OCI-LY1 (cell line): ENCODE data around the gene ADAMTS14.
"Not testable (repeated sequence)": the region's sequence is repeated elsewhere in the genome, so short reads cannot be mapped to it uniquely, and the experiment has no call there.

Experiments used
- H2AFZ ChIP-seq: fragments of 200-600 bp; sonication (generic), shearing (Covaris generic); 2 replicates; pipeline ENCODE4 v1.6.0; 2014; ENCODE audit warnings: antibody characterized with exemption, mild to moderate bottlenecking, low read length
- H3F3A ChIP-seq: fragments of 200-600 bp; sonication (generic), shearing (Covaris generic); 2 replicates; pipeline ENCODE4 v1.6.0; 2014; ENCODE audit warnings: mild to moderate bottlenecking, antibody characterized with exemption, low read length, moderate library complexity; ENCODE audit not compliant: insufficient read depth
- H3K27ac ChIP-seq: fragments of 200-600 bp; sonication (generic); 2 replicates; pipeline ENCODE4 v1.5.1; 2014; ENCODE audit warnings: low read length, mixed run types, mild to moderate bottlenecking, low read depth; ENCODE audit not compliant: poor library complexity, severe bottlenecking
- H3K27me3 ChIP-seq: fragments of 200-600 bp; sonication (generic); 2 replicates; pipeline ENCODE4 v1.6.0; 2014; ENCODE audit warnings: antibody characterized with exemption, mild to moderate bottlenecking, low read length, moderate library complexity; ENCODE audit not compliant: insufficient read depth
- H3K36me3 ChIP-seq: fragments of 200-600 bp; sonication (generic); 2 replicates; pipeline ENCODE4 v1.6.1; 2014; ENCODE audit warnings: mild to moderate bottlenecking, antibody characterized with exemption, low read length, moderate library complexity, mixed read lengths; ENCODE audit not compliant: insufficient read depth
- H3K4me1 ChIP-seq: fragments of 200-600 bp; sonication (generic); 2 replicates; pipeline ENCODE4 v1.5.1; 2014; ENCODE audit warnings: mild to moderate bottlenecking, low read length, moderate library complexity; ENCODE audit not compliant: insufficient read depth, severe bottlenecking
- H3K4me2 ChIP-seq: fragments of 200-600 bp; sonication (generic), shearing (Covaris generic); 2 replicates; pipeline ENCODE4 v1.6.1; 2014; ENCODE audit warnings: low read length
- H3K4me3 ChIP-seq: fragments of 200-600 bp; sonication (generic); 2 replicates; pipeline ENCODE4 v1.5.1; 2014; ENCODE audit warnings: low read length, low read depth, mild to moderate bottlenecking, mixed read lengths; ENCODE audit not compliant: poor library complexity, severe bottlenecking
- H3K79me2 ChIP-seq: fragments of 200-600 bp; shearing (Covaris generic); 2 replicates; pipeline ENCODE4 v1.6.1; 2016; ENCODE audit warnings: mixed run types, low read length, mixed read lengths; ENCODE audit not compliant: insufficient read depth
- H3K9ac ChIP-seq: fragments of 200-600 bp; sonication (generic), shearing (Covaris generic); 2 replicates; pipeline ENCODE4 v1.6.1; 2014; ENCODE audit warnings: mild to moderate bottlenecking, low read length, mixed read lengths
- H3K9me2 ChIP-seq: fragments of 200-600 bp; sonication (generic), shearing (Covaris generic); 2 replicates; pipeline ENCODE4 v1.6.1; 2014; ENCODE audit warnings: low read depth, mild to moderate bottlenecking, low read length, mixed read lengths
- H3K9me3 ChIP-seq: fragments of 200-600 bp; shearing (Covaris generic); 2 replicates; pipeline ENCODE4 v1.6.1; 2014; ENCODE audit warnings: low read length, mixed read lengths
- H4K20me1 ChIP-seq: fragments of 200-600 bp; sonication (generic), shearing (Covaris generic); 2 replicates; pipeline ENCODE4 v1.6.0; 2016; ENCODE audit warnings: mild to moderate bottlenecking, low read length; ENCODE audit not compliant: insufficient read depth
- CTCF ChIP-seq: fragments of 200-600 bp; sonication (generic), shearing (Covaris generic); IDR thresholded peaks from 2 replicates; pipeline ENCODE4 v1.5.1; 2017; ENCODE audit warnings: mild to moderate bottlenecking, antibody characterized with exemption, low read length, moderate library complexity, mixed read lengths
- EZH2 ChIP-seq: fragments of 200-600 bp; sonication (generic), shearing (Covaris generic); IDR thresholded peaks from 2 replicates; pipeline ENCODE4 v1.8.0; 2017; ENCODE audit warnings: borderline replicate concordance, mixed run types, mild to moderate bottlenecking, antibody characterized with exemption, low read length, moderate library complexity, mixed read lengths

The ADAMTS14 gene

GRCh38 chr10:70660722-70661121, 11.6 kb upstream of the ADAMTS14 start:
- H3K36me3 ChIP-seq = no peaks in the 10 kb centered on the region; the same call in 1 of the 2 replicates
- H4K20me1 ChIP-seq = no peaks in the 10 kb centered on the region
- H3K9me2 ChIP-seq = no peaks in the 10 kb centered on the region
- H3K79me2 ChIP-seq = no peaks in the 10 kb centered on the region
- H3K4me2 ChIP-seq = no peak overlapping the region
- no peak overlapping the region for H3K27ac ChIP-seq
- H3K9me3 ChIP-seq = peaks cover 5% of the 10 kb centered on the region
- H3K9ac ChIP-seq = no peak overlapping the region
- no peak for TF ChIP-seq EZH2
- no peak for TF ChIP-seq CTCF
- H3K4me1 ChIP-seq = no peaks in the 10 kb centered on the region
- no peak overlapping the region for H2AFZ ChIP-seq
- H3K4me3 ChIP-seq = no peak overlapping the region
- H3K27me3 ChIP-seq = no peaks in the 10 kb centered on the region; the same call in 1 of the 2 replicates
- H3F3A ChIP-seq = no peaks in the 10 kb centered on the region

GRCh38 chr10:70661623-70662361, 10.5 kb upstream of the ADAMTS14 start:
- no peaks in the 10 kb centered on the region for H3K36me3 ChIP-seq
- H2AFZ ChIP-seq = no peak overlapping the region
- H3K27me3 ChIP-seq = no peaks in the 10 kb centered on the region; the same call in 1 of the 2 replicates
- no peak overlapping the region for H3K4me2 ChIP-seq
- H3K79me2 ChIP-seq = no peaks in the 10 kb centered on the region
- no peaks in the 10 kb centered on the region for H3K4me1 ChIP-seq
- H3K9me3 ChIP-seq = peaks cover 5% of the 10 kb centered on the region
- no peak overlapping the region for H3K9ac ChIP-seq
- no peaks in the 10 kb centered on the region for H3K9me2 ChIP-seq
- no peaks in the 10 kb centered on the region for H3F3A ChIP-seq
- no peaks in the 10 kb centered on the region for H4K20me1 ChIP-seq
- H3K4me3 ChIP-seq = no peak overlapping the region
- H3K27ac ChIP-seq = no peak overlapping the region
- TF ChIP-seq CTCF (no peak), EZH2 (no peak)

GRCh38 chr10:70662362-70663220, 9.7 kb upstream of the ADAMTS14 start:
- TF ChIP-seq CTCF (no peak), EZH2 (no peak)
- Histone ChIP-seq H3F3A (no peaks in the 10 kb centered on the region), H4K20me1 (no peaks in the 10 kb centered on the region), H3K4me2 (no peak overlapping the region), H3K79me2 (no peaks in the 10 kb centered on the region), H3K27ac (no peak overlapping the region), H3K27me3 (no peaks in the 10 kb centered on the region; the same call in 1 of the 2 replicates), H3K4me1 (no peaks in the 10 kb centered on the region), H3K9ac (no peak overlapping the region), H3K4me3 (no peak overlapping the region), H3K9me3 (peaks cover 5% of the 10 kb centered on the region), H3K36me3 (no peaks in the 10 kb centered on the region), H3K9me2 (no peaks in the 10 kb centered on the region), H2AFZ (no peak overlapping the region)

- not testable (repeated sequence) for H3K9ac ChIP-seq, H3K79me2 ChIP-seq, H3K4me2 ChIP-seq, H3K4me3 ChIP-seq, H3K9me3 ChIP-seq, H3K27ac ChIP-seq, H3F3A ChIP-seq, H3K36me3 ChIP-seq, H3K9me2 ChIP-seq, H4K20me1 ChIP-seq, H3K27me3 ChIP-seq, H3K4me1 ChIP-seq, H2AFZ ChIP-seq
Measured at GRCh38 chr10:70663458-70664409, 8.6 kb upstream of the ADAMTS14 start.
